ENCODE results near the gene NSF.
A peak's percentile ranks its signal among the peaks of the same experiment; 100 is the strongest.

The NSF gene

GRCh38 chr17:46771561-46772474 lies 181.3 kb downstream of the NSF start (continued):
- TF ChIP-seq, protein P1, sequence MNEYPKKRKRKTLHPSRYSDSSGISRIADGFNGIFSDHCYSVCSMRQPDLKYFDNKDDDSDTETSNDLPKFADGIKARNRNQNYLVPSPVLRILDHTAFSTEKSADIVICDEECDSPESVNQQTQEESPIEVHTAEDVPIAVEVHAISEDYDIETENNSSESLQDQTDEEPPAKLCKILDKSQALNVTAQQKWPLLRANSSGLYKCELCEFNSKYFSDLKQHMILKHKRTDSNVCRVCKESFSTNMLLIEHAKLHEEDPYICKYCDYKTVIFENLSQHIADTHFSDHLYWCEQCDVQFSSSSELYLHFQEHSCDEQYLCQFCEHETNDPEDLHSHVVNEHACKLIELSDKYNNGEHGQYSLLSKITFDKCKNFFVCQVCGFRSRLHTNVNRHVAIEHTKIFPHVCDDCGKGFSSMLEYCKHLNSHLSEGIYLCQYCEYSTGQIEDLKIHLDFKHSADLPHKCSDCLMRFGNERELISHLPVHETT (tag by site-specific recombination; IDR thresholded peaks at IDR 0.05): peak; percentile 33; the same call in 1 of the 2 replicates
- TF ChIP-seq TSHZ1 (tag by site-specific recombination; IDR thresholded peaks at IDR 0.05; ENCODE audit: borderline replicate concordance): no peak
- TF ChIP-seq EGR2 (tag by site-specific recombination; IDR thresholded peaks at IDR 0.05; ENCODE audit: low read depth): peak; percentile 41; the same call in 1 of the 2 replicates
- peak; percentile 79 for TF ChIP-seq ZNF335 (tag by site-specific recombination; conservative IDR thresholded peaks at IDR 0.05)
- TF ChIP-seq ZBTB20 (tag by site-specific recombination; IDR thresholded peaks at IDR 0.05): peak; percentile 92
- TF ChIP-seq, protein P2, sequence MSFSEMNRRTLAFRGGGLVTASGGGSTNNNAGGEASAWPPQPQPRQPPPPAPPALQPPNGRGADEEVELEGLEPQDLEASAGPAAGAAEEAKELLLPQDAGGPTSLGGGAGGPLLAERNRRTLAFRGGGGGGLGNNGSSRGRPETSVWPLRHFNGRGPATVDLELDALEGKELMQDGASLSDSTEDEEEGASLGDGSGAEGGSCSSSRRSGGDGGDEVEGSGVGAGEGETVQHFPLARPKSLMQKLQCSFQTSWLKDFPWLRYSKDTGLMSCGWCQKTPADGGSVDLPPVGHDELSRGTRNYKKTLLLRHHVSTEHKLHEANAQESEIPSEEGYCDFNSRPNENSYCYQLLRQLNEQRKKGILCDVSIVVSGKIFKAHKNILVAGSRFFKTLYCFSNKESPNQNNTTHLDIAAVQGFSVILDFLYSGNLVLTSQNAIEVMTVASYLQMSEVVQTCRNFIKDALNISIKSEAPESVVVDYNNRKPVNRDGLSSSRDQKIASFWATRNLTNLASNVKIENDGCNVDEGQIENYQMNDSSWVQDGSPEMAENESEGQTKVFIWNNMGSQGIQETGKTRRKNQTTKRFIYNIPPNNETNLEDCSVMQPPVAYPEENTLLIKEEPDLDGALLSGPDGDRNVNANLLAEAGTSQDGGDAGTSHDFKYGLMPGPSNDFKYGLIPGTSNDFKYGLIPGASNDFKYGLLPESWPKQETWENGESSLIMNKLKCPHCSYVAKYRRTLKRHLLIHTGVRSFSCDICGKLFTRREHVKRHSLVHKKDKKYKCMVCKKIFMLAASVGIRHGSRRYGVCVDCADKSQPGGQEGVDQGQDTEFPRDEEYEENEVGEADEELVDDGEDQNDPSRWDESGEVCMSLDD (tag by site-specific recombination; IDR thresholded peaks at IDR 0.05): peak; percentile 68
- peak; percentile 86 for TF ChIP-seq BCL11B (tag by site-specific recombination; IDR thresholded peaks at IDR 0.05; ENCODE audit: low read depth)
- peak; percentile 81 for TF ChIP-seq HIC1 (tag by site-specific recombination; IDR thresholded peaks at IDR 0.05)
- TF ChIP-seq ZFHX2 (tag by site-specific recombination; conservative IDR thresholded peaks at IDR 0.05): peak; percentile 87
- TF ChIP-seq, protein P3, sequence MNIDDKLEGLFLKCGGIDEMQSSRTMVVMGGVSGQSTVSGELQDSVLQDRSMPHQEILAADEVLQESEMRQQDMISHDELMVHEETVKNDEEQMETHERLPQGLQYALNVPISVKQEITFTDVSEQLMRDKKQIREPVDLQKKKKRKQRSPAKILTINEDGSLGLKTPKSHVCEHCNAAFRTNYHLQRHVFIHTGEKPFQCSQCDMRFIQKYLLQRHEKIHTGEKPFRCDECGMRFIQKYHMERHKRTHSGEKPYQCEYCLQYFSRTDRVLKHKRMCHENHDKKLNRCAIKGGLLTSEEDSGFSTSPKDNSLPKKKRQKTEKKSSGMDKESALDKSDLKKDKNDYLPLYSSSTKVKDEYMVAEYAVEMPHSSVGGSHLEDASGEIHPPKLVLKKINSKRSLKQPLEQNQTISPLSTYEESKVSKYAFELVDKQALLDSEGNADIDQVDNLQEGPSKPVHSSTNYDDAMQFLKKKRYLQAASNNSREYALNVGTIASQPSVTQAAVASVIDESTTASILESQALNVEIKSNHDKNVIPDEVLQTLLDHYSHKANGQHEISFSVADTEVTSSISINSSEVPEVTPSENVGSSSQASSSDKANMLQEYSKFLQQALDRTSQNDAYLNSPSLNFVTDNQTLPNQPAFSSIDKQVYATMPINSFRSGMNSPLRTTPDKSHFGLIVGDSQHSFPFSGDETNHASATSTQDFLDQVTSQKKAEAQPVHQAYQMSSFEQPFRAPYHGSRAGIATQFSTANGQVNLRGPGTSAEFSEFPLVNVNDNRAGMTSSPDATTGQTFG (tag by site-specific recombination; IDR thresholded peaks at IDR 0.05; ENCODE audit: borderline replicate concordance): no peak
- TF ChIP-seq ZNF155 (tag by site-specific recombination; IDR thresholded peaks at IDR 0.05): no peak
- TF ChIP-seq MYNN (tag by site-specific recombination; IDR thresholded peaks at IDR 0.05; ENCODE audit: borderline replicate concordance): 0 out of 2 replicates have a peak, but pooled peaks have one; percentile 25
- TF ChIP-seq ZNF561 (tag by site-specific recombination; IDR thresholded peaks at IDR 0.05; ENCODE audit: borderline replicate concordance): peak; percentile 28; the same call in 1 of the 2 replicates
- 0 out of 2 replicates have a peak, but pooled peaks have one; percentile 16 for TF ChIP-seq ZNF449 (tag by site-specific recombination; IDR thresholded peaks at IDR 0.05)
- peak; percentile 58; the same call in 1 of the 2 replicates for TF ChIP-seq ZNF501 (tag by site-specific recombination; IDR thresholded peaks at IDR 0.05)
- TF ChIP-seq, protein P4, sequence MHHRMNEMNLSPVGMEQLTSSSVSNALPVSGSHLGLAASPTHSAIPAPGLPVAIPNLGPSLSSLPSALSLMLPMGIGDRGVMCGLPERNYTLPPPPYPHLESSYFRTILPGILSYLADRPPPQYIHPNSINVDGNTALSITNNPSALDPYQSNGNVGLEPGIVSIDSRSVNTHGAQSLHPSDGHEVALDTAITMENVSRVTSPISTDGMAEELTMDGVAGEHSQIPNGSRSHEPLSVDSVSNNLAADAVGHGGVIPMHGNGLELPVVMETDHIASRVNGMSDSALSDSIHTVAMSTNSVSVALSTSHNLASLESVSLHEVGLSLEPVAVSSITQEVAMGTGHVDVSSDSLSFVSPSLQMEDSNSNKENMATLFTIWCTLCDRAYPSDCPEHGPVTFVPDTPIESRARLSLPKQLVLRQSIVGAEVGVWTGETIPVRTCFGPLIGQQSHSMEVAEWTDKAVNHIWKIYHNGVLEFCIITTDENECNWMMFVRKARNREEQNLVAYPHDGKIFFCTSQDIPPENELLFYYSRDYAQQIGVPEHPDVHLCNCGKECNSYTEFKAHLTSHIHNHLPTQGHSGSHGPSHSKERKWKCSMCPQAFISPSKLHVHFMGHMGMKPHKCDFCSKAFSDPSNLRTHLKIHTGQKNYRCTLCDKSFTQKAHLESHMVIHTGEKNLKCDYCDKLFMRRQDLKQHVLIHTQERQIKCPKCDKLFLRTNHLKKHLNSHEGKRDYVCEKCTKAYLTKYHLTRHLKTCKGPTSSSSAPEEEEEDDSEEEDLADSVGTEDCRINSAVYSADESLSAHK (tag by site-specific recombination; IDR thresholded peaks at IDR 0.05): peak; percentile 72
- TF ChIP-seq HOXD13 (CRISPR knock-in tag; IDR thresholded peaks at IDR 0.05; ENCODE audit: borderline replicate concordance): no peak
- TF ChIP-seq ZNF626 (tag by site-specific recombination; IDR thresholded peaks at IDR 0.05): no peak
- peak; percentile 57; the same call in 1 of the 2 replicates for TF ChIP-seq KLF9 (tag by site-specific recombination; IDR thresholded peaks at IDR 0.05; ENCODE audit: low read depth)
- TF ChIP-seq ZNF549 (tag by site-specific recombination; IDR thresholded peaks at IDR 0.05): no peak
